Activated naive CD4-positive, alpha-beta T cell treated with anti-CD3 and anti-CD28 coated beads for 36 hours (primary cell): ENCODE data around the gene SEC16A. TPM values are rescaled to one million over a fixed set of nuclear protein-coding genes. Genes with fewer than 3 reads are reported as not detected.
"Not testable (repeated sequence)": the region's sequence is repeated elsewhere in the genome, so short reads cannot be mapped to it uniquely, and the experiment has no call there.

ENCODE experiments used
- CTCF ChIA-PET: fragments of 350-600 bp; sonication (Branson Sonifier 250); formaldehyde crosslinking; loops from one replicate; lab custom pipeline; 2021; ENCODE audit warnings: antibody characterized with exemption; lab: Charles Lee
- DNase-seq: peaks from one replicate; pipeline ENCODE4 v3.0.0-alpha.2; 2020
- H3K27ac Mint-ChIP-seq: one replicate; pipeline ENCODE4 v1.8.0; 2021; ENCODE audit warnings: mild to moderate bottlenecking, mixed read lengths
- H3K27me3 Mint-ChIP-seq: one replicate; pipeline ENCODE4 v1.8.0; 2021; ENCODE audit warnings: low read depth, mixed read lengths
- H3K36me3 Mint-ChIP-seq: one replicate; pipeline ENCODE4 v1.8.0; 2021; ENCODE audit warnings: low read depth, mixed read lengths
- H3K4me1 Mint-ChIP-seq: one replicate; pipeline ENCODE4 v1.8.0; 2021; ENCODE audit warnings: low read depth, mixed read lengths
- H3K4me3 Mint-ChIP-seq: one replicate; pipeline ENCODE4 v1.8.0; 2021; ENCODE audit warnings: mild to moderate bottlenecking, moderate library complexity, mixed read lengths
- H3K9me3 Mint-ChIP-seq: one replicate; pipeline ENCODE4 v1.8.0; 2021; ENCODE audit warnings: mixed read lengths
- intact Hi-C: fragments of 100-400 bp; cut with micrococcal nuclease; formaldehyde crosslinking; loops from one replicate; pipeline ENCODE4 v1.15.1; 2023
- total RNA-seq, 2 experiments: library from RNA; stranded (reverse); gene quantifications; one replicate each; pipeline ENCODE4 v1.2.3, GENCODE V29; 2021

The SEC16A gene
- total RNA-seq, 2 experiments from 2014 or later: 44.1 to 47.3 TPM

DNA sequence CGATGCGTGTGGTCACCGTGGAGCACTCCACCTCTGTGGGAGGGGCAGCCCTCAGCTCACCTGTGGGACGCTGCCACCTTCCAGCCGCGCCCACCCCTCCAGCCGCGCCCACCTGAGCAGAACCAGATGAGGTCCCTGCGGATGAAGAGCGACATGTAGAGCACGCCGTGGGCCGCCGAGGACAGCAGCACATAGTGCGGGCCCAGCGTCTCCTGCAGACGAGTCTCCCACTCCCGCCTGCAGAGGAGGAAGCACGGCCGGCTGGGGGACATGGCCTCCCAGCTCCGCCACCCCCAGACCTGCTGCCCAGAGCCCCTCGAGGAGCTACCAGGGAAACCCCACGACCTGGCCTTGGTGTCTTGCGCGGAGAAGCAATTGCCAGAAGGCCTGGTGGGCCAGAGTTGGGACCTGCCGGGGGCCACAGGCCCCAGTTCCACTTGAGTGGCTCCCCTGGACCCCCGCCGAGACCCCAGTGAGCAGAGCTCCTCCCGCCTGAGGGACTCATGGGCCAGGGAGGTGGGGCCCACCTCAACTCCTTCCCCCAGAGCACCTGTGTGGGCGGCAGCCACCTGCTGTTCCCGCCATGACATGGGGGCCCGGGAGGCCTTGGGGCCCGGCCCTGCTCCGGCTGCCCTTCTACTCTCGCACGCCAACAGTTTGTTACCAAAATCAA is 49.7 kb downstream of the SEC16A start:
- H3K27ac Mint-ChIP-seq: no peak overlapping the region
- CTCF ChIA-PET: interaction anchor here (0.6 kb wide), 1 partner anchor 11 kb away, joined by 3 read pairs; no protein-coding TSS in a partner anchor
- H3K27me3 Mint-ChIP-seq: no peaks in the 10 kb centered on the region
- intact Hi-C loops: no loop called here
- no peaks in the 10 kb centered on the region for H3K9me3 Mint-ChIP-seq
- H3K4me3 Mint-ChIP-seq: no peak overlapping the region
- no peak for DNase-seq
- H3K4me1 Mint-ChIP-seq: peaks cover 16% of the 10 kb centered on the region
- H3K36me3 Mint-ChIP-seq: peaks cover 2% of the 10 kb centered on the region

DNA sequence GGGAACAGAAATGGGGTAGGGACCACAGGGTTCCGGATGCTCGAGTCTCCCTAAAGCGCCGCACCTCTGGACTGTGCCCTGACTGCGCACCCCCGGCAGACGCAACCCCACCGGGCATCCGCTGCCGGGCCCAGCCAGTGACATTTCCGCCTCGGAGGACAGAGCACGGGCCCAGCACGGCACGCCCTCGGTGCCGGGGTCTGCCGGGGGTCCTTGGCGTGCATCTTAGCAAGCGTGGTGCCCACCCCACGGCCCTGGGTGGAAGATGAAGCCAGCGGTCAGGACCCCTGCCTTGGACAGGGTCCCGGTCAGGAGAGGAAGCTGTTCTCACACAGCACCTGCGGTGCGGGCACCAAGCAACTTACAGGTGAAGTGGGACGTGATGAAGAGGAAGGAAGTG is 50.2 kb downstream of the SEC16A start:
- Mint-ChIP-seq H3K4me1 (peaks cover 10% of the 10 kb centered on the region), H3K9me3 (no peaks in the 10 kb centered on the region), H3K4me3 (no peak overlapping the region), H3K27ac (no peak overlapping the region), H3K36me3 (peaks cover 2% of the 10 kb centered on the region), H3K27me3 (no peaks in the 10 kb centered on the region)
- intact Hi-C loops: no loop called here
- DNase-seq: no peak
- CTCF ChIA-PET: no interaction called here

DNA sequence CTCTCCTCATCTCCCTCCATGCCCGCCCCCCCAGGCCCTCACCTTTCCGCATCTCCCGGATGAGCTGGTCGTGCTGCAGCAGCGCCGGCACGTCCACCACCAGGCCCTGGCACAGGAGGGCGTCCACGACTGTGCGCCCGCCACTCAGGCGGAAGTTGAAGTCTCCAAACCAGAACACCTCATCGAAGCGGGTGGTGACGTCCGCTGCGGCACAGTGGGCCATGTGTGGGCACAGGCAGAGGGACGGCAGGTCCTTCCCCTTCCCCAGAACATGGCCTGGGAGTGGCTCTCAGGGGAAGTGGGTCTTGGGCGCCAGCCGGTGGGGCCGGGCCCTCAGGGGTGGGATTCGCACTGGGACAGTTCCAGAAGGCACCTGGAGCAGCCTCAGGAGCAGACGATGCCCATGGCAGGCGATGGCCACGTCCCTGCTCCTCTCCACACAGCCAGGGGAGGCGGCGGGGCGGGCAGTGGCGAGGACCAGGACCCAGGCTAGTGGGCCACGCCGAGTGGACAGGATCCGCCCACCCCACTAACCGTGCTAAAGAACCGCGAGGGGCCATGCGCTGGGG is 51.0 kb downstream of the SEC16A start:
- intact Hi-C loops: no loop called here
- Mint-ChIP-seq H3K27me3 (no peaks in the 10 kb centered on the region), H3K27ac (no peak overlapping the region), H3K36me3 (peaks cover 2% of the 10 kb centered on the region), H3K9me3 (no peaks in the 10 kb centered on the region), H3K4me3 (no peak overlapping the region), H3K4me1 (peaks cover 3% of the 10 kb centered on the region)
- CTCF ChIA-PET: no interaction called here
- DNase-seq: no peak

DNA sequence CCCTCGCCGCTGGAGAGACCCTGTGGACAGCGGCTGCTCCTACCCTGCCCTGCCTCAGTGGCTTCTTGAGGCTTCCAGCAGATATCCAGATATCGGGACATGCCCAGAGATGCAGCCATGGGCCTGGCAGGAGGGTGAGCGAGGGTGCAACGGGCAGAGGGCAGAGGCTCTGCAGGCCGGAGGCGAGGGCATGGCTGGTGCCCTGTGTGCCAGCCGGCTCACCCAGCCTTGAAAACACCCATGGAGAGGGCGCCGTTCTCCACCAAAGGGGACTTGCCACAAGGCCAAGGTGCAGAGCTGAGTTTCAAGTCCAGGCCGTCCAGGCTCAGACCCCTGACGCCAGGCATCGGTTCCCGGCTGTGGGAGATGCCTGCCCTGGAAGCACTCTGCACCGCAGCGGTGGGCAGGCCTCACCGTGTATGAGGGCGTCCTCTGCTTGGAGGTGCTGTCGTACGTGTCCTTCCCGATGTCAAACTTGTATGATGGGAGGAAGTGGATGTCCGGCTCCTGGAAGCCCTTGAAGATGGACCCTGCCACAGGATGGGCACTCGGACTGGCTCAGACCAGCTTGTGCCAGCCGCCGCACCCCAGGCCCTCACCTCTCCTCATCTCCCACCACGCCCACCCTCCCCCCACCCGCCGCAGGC is 52.1 kb downstream of the SEC16A start:
- Mint-ChIP-seq H3K9me3 (no peaks in the 10 kb centered on the region), H3K4me3 (no peak overlapping the region), H3K27me3 (no peaks in the 10 kb centered on the region), H3K4me1 (no peaks in the 10 kb centered on the region), H3K27ac (no peak overlapping the region), H3K36me3 (peaks cover 2% of the 10 kb centered on the region)
- intact Hi-C loops: no loop called here
- DNase-seq: no peak
- CTCF ChIA-PET: no interaction called here

DNA sequence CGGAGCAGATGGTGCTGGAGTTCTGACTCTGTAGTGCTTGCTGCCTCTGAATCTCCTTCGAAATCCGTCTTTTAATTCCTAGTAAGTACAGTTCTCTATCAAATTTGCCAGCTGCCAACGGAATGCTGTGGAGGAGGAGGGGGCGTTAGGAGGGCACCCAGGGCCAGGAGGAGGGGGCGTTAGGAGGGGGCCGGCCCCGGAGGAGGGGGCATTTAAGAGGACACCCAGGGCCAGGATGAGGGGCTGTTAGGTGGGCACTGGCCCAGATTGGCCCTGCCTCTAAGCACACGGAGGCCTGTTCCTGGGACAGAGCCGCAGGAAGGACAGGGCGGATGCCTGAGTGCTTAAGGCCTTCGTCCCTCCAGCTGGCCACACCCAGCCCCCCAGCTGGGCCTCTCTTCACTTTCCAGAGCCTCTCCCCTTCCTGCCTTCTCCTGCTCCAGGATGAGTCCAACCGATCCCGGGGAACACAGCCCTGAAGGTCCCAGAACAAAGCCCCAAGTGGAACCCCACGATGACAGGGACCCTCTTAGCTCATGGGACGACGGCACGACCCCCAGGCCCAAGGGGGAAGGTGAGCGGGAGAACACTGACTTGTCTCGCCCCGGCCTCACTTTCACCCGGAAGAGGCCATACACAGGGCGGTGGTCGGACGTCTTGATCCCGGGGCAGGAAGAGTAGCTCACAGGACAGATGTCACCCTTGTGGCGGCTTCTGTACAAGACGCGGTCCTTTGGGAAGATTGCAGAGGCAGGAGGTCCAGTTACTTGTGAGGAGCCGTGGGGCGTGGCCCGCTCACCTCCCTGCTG is 53.0 kb downstream of the SEC16A start:
- Mint-ChIP-seq H3K27ac (no peak overlapping the region), H3K9me3 (no peaks in the 10 kb centered on the region), H3K27me3 (no peaks in the 10 kb centered on the region), H3K36me3 (peaks cover 4% of the 10 kb centered on the region), H3K4me3 (no peak overlapping the region), H3K4me1 (no peaks in the 10 kb centered on the region)
- intact Hi-C loops: no loop called here
- no peak for DNase-seq
- CTCF ChIA-PET: no interaction called here

DNA sequence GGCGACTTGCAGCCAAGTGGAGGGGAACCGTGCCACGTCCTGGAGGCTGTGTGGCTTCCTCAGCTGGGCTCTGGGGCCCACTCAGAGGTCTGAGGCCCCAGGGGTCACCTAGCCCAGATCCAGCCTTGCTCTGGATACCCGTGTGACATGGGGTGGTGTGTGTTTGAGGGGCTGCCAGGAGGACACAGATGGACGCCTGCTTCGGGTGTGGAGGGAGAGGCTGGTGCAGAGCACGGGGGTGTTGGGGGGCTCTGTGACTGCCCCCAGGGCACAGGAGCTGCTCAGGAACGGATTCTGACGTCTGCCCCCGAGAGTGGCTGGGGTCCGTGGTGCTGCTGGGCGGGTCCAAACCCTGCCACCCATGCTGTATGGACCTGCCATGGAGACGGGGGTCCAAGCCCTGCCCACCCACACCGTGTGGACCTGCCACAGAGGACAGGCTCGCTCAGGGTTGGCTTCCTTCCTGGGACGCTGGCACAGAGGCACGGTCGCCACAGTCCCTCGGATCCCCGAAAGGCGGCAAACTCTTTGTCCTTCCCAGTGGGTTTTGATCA is 53.7 kb downstream of the SEC16A start:
- CTCF ChIA-PET: no interaction called here
- H3K27me3 Mint-ChIP-seq: no peaks in the 10 kb centered on the region
- no peak for DNase-seq
- intact Hi-C loops: no loop called here
- no peaks in the 10 kb centered on the region for H3K9me3 Mint-ChIP-seq
- H3K36me3 Mint-ChIP-seq: peaks cover 5% of the 10 kb centered on the region
- no peak overlapping the region for H3K4me3 Mint-ChIP-seq
- H3K27ac Mint-ChIP-seq: no peak overlapping the region
- H3K4me1 Mint-ChIP-seq: no peaks in the 10 kb centered on the region

DNA sequence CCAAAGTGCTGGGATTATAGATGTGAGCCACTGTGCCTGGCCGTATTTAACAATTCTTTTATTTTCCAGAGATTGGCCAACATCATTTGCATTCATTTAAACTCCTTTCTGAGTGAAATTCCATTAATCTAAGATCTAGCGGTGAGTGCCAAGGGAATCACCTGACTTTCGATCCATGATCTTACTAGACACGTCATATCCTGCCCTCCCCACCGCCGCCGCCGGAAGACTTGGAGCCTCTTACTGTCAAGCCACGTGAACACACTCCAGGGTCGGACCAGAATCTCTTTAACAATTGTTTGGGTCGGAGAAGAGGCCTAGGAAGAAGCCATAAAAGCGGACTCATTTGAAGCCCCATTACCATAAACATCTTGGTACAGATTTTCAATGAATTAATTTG is 56.1 kb downstream of the SEC16A start:
- intact Hi-C loops: no loop called here
- no peak overlapping the region for H3K27ac Mint-ChIP-seq

DNA sequence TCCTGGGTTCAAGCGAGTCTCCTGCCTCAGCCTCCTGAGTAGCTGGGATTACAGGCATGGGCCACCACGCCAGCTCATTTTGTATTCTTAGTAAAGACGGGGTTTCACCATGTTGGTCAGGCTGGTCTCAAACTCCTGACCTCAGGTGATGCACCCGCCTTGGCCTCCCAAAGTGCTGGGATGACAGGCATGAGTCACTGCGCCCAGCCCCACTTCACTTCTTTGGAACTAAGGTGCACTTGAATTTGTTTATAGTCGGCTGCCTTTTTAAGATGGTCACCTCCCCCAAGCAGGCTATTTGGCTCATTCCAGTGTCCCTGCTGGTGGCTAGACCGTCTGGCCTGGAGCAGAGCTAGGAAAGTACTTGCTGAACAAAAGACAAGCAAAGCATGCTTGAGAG is 57.5 kb downstream of the SEC16A start:
- H3K4me1 Mint-ChIP-seq, H3K4me3 Mint-ChIP-seq, H3K9me3 Mint-ChIP-seq, H3K27ac Mint-ChIP-seq, DNase-seq, intact Hi-C loops, H3K27me3 Mint-ChIP-seq: not testable (repeated sequence)
- H3K36me3 Mint-ChIP-seq: peaks cover 18% of the 10 kb centered on the region
- CTCF ChIA-PET: interaction anchor here (2.0 kb wide), 1 partner anchor 15 kb away, joined by 5 read pairs; no protein-coding TSS in a partner anchor

More for the DNA sequence above, 56.1 kb downstream of the SEC16A start:
- DNase-seq: no peak
- no peaks in the 10 kb centered on the region for H3K27me3 Mint-ChIP-seq
- H3K36me3 Mint-ChIP-seq: peaks cover 14% of the 10 kb centered on the region
- CTCF ChIA-PET: interaction anchor here (0.6 to 2.0 kb wide), 2 partner anchors 14 to 28 kb away, joined by 3 to 5 read pairs; no protein-coding TSS in a partner anchor
- H3K4me3 Mint-ChIP-seq: no peak overlapping the region
- H3K9me3 Mint-ChIP-seq: no peaks in the 10 kb centered on the region
- H3K4me1 Mint-ChIP-seq: no peaks in the 10 kb centered on the region

DNA sequence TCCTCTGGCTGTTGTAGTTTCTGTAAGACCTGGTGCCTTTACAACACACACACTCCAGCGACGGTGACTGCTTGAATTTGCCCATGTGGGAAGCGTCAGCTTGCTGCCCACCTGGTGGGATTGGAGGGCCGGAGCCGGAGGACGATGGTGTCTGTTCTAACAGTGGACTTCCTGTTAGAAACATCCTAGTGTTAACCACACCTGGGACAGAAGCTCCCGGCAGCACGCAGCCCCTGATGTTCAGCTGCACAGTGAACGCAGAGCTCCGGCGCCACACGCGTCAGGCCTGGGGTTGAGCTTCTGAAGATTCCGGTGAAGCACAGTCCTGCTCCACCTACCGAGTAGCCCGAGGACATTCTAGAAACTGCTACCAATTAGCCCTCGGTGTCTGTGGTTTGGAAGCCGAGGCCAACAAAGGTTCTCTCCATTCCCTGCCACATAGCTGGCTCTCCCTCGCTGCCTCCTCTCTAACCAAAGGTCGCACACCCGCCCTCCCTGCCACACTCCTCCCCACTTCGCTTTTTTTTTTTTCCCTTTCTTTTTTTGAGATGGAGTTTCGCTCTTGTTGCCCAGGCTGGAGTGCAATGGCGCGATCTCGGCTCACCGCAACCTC is 58.0 kb downstream of the SEC16A start:
- Mint-ChIP-seq H3K27ac (no peak overlapping the region), H3K9me3 (no peaks in the 10 kb centered on the region), H3K4me3 (no peak overlapping the region), H3K36me3 (peaks cover 18% of the 10 kb centered on the region), H3K27me3 (no peaks in the 10 kb centered on the region), H3K4me1 (no peaks in the 10 kb centered on the region)
- CTCF ChIA-PET: interaction anchor here (2.0 kb wide), 1 partner anchor 15 kb away, joined by 5 read pairs; no protein-coding TSS in a partner anchor
- intact Hi-C loops: loop anchor here (5.0 kb wide), 1 partner anchor 52 kb away; no protein-coding TSS in a partner anchor
- DNase-seq: no peak

DNA sequence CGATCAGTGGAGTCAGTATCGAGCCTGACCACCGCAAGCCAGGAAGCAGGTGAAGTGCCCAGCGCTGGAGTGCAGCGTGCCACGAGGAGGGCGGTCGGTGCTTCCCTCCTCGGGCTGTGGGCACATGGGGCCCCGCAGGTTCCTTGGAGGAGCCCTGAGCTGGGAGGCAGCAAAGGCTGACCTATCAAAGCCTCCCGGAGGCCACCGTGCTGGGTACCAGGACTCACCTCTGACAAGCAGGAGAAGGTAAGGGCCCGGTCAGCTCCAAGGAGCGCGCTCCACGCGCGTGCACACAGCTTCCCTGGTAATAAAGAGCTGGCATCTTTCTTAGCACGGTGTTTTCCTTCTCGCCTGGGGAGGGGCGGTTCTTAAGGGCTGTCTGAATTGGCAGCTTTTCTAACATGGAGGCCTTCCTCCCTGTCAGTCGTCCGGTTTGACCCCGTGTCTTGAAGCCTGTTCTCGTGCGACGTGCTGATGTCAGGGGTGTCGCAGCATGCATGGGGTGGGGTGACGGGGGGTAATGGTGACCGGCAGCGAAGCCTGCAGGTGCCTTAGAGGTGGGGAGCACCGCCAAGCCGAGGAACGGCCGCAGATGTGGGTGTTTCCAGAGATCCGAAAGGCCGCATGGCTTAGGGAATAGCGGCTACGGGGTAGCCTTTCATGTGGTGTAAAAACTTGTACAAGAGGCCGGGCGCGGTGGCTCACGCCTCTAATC is 59.3 kb downstream of the SEC16A start:
- intact Hi-C loops: loop anchor here (5.0 kb wide), 1 partner anchor 54 kb away; no protein-coding TSS in a partner anchor
- H3K4me1 Mint-ChIP-seq: no peaks in the 10 kb centered on the region
- H3K4me3 Mint-ChIP-seq: no peak overlapping the region
- peaks cover 23% of the 10 kb centered on the region for H3K36me3 Mint-ChIP-seq
- H3K9me3 Mint-ChIP-seq: no peaks in the 10 kb centered on the region
- no peaks in the 10 kb centered on the region for H3K27me3 Mint-ChIP-seq
- no peak overlapping the region for H3K27ac Mint-ChIP-seq
- DNase-seq: no peak
- CTCF ChIA-PET: no interaction called here

DNA sequence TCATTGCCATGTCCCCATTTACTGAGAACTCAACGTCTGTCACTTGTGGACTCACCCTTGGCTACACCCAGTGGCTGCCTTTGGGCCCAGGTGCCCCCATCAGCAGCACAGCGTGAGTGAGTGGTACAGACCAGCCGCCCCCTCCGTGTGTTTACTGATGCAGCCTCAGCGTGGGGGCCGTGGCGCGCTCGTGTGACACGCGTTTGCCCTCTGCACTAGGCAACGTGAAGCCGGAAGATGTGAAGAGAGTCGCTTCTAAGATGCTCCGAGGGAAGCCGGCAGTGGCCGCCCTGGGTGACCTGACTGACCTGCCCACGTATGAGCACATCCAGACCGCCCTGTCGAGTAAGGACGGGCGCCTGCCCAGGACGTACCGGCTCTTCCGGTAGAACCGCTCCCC is 60.0 kb downstream of the SEC16A start:
- Mint-ChIP-seq H3K9me3 (no peaks in the 10 kb centered on the region), H3K27ac (no peak overlapping the region), H3K36me3 (peaks cover 24% of the 10 kb centered on the region), H3K4me1 (no peaks in the 10 kb centered on the region), H3K4me3 (no peak overlapping the region), H3K27me3 (no peaks in the 10 kb centered on the region)
- CTCF ChIA-PET: no interaction called here
- no peak for DNase-seq
- intact Hi-C loops: loop anchor here (5.0 kb wide), 1 partner anchor 54 kb away; no protein-coding TSS in a partner anchor
